ENCODE data around the gene ATP1B2.
A peak's percentile ranks its signal among the peaks of the same experiment; 100 is the strongest.
"Not testable (repeated sequence)": the region's sequence is repeated elsewhere in the genome, so short reads cannot be mapped to it uniquely, and the experiment has no call there.

The ATP1B2 gene

GRCh38 chr17:7636163-7636562, 14.6 kb upstream of the ATP1B2 start:
- DNase-seq = no peak

DNA sequence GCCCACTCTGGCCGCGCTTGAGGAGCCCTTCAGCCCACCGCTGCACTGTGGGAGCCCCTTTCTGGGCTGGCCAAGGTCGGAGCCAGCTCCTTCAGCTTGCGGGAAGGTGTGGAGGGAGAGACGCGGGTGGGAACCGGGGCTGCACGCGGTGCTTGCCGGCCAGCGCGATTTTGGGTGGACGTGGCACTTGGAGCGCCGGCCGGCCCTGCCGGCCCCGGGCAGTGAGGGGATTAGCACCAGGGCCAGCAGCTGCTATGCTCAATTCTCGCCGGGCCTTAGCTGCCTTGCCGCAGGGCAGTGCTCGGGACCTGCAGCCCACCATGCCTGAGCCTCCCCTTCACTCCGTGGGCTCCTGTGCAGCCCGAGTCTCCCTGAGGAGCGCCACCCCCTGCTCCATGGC, 9.9 kb upstream of the ATP1B2 start:
- no peak for DNase-seq

GRCh38 chr17:7641635-7642034, 9.1 kb upstream of the ATP1B2 start:
- not testable (repeated sequence) for DNase-seq

GRCh38 chr17:7644775-7645174, 6.0 kb upstream of the ATP1B2 start:
- no peak for DNase-seq

DNA sequence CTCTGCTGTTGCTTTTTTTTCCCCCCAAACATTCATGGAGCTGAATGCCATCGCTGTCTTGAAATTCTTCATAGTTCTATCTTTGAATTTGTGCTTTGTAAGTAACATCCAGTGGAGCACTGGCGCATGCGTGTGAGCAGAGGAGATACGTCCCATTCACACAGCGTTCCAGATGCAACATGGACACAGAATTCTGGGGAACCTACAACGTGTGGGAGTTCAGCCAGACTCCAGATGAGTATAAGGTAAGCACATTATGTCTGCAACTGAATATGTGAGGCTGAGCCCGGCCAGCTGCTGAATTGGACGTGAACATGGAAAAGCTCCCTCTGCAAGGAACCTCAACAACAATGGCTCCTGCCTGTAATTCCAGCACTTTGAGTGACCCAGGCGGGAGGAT, 4.3 kb upstream of the ATP1B2 start:
- no peak for DNase-seq

GRCh38 chr17:7647018-7647417, 3.7 kb upstream of the ATP1B2 start:
- DNase-seq = no peak

DNA sequence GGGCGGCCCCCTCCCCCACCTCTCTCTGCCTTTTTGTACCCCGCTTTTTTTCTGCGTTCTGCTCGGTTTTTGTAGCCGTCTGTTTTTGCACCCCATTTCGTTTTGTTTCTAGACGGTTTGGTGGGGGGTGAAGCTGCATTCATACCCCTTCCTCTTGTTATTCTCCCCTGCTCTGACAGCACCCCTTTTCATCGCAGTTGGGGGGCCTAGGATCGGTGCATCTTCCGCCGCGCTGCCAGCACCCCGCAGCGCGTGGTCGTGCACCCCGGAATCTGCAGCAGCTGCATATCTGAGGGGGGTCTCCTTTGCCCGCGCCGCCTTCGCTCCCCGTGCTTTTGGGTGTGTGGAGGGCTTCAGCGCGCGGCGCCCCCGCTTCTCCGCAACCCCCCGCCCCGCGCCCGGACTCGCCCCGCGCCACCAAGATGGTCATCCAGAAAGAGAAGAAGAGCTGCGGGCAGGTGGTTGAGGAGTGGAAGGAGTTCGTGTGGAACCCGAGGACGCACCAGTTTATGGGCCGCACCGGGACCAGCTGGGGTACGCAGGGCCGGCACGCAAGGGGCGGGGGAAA, 455 bp downstream of the ATP1B2 start:
- no peak for DNase-seq

GRCh38 chr17:7651665-7652387, 1.1 kb downstream of the ATP1B2 start:
- no peak for DNase-seq

DNA sequence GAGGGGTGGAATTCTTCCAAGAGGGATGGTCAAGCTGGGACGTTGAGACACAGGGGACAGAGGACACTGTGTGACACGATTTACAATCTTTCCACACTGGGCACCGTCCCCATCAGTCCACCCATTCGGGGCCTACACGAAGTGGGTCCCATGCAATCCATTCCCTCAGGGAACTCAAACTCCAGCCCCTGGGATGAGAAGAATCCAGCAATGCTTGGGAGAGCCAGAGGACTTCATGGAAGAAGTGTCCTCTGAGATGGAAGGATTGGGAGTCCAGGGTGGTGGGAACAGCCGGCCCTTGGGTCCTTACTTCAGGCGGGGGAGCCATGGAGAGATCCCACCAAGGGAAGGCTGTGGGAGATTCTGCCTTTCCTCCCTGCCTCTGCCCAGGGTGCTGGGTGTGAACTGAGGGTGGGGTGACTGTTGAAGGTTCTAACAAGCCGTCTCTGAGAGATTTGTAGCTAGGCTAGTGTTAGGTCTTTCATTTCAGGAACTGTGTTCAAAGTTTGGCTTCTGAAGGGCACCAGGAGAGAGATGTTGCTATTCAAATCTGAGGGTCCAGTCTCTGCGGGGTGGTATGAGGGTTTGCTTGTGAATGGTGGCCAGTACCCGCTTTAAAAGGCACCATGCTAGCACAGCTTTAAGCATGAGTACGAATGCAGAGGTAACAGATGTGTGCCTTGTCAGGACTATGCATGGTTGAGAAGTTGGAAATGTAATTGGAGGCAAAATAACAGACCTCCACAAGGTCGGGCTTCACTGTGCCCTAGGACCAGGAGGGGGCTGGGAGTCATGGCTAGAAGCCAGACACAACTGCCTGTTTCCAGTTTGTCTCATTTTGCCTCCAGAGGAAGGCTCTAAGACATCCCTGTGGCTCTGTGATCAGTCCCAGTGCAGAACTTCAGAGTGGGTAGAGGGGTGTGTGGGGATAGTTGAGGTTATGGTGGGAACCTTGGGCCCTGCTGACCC, 1.9 kb downstream of the ATP1B2 start:
- DNase-seq = no peak

- no peak for DNase-seq
Observed at GRCh38 chr17:7654832-7655540, 4.3 kb downstream of the ATP1B2 start.

- no peak for DNase-seq
Observed at GRCh38 chr17:7655541-7655840, 4.8 kb downstream of the ATP1B2 start.

DNA sequence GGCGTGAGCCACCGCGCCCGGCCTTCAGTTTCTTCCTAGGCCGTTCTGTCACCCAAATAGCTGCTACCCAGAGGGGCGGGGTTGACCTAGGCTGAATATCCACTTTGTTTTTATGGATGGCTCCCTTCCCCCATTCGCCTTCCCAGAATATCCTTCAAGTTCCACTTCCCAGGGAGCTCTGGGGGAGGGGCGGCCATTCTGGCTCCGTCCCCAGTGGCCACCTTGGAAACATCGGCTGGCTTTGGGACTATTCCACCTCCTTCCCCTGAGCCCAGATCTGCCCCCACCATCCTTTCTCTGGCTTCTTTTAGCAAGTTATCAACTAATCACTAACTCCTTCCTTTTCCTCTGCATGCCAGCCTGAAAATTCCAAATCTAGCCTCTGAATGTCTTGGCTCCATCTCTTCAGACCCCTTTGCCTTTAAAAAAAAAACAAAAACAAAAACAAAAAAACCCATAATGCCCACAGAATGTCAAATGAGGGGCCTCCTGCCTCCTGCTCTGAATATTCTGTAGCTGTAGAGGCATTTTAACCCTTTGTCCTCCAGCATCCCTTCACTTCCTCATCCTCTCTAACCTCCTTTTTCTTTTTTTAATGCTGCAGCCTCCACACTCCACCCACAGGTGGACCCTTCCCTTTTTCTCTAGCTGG, 6.4 kb downstream of the ATP1B2 start:
- no peak for DNase-seq

- no peak for DNase-seq
Observed at GRCh38 chr17:7667656-7668406, 17.1 kb downstream of the ATP1B2 start.

GRCh38 chr17:7668482-7668881, 17.8 kb downstream of the ATP1B2 start:
- no peak for DNase-seq

DNA sequence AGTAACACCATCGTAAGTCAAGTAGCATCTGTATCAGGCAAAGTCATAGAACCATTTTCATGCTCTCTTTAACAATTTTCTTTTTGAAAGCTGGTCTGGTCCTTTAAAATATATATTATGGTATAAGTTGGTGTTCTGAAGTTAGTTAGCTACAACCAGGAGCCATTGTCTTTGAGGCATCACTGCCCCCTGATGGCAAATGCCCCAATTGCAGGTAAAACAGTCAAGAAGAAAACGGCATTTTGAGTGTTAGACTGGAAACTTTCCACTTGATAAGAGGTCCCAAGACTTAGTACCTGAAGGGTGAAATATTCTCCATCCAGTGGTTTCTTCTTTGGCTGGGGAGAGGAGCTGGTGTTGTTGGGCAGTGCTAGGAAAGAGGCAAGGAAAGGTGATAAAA, 22.5 kb downstream of the ATP1B2 start:
- DNase-seq = peak in 1 of 2 donors; percentile 43

GRCh38 chr17:7674934-7675333, 24.2 kb downstream of the ATP1B2 start:
- DNase-seq = no peak

DNA sequence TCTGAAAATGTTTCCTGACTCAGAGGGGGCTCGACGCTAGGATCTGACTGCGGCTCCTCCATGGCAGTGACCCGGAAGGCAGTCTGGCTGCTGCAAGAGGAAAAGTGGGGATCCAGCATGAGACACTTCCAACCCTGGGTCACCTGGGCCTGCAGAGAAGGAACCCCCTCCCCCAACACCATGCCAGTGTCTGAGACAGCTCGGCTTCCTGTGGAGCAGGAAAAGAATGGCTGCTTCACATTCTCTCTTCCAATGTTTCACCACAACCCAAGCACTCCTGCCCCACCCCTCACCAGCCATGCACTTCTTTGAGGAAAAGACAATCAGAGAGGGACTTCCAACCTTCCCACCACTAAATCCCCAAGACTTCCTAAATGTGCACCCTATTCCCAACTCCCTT, 25.8 kb downstream of the ATP1B2 start:
- no peak for DNase-seq

DNA sequence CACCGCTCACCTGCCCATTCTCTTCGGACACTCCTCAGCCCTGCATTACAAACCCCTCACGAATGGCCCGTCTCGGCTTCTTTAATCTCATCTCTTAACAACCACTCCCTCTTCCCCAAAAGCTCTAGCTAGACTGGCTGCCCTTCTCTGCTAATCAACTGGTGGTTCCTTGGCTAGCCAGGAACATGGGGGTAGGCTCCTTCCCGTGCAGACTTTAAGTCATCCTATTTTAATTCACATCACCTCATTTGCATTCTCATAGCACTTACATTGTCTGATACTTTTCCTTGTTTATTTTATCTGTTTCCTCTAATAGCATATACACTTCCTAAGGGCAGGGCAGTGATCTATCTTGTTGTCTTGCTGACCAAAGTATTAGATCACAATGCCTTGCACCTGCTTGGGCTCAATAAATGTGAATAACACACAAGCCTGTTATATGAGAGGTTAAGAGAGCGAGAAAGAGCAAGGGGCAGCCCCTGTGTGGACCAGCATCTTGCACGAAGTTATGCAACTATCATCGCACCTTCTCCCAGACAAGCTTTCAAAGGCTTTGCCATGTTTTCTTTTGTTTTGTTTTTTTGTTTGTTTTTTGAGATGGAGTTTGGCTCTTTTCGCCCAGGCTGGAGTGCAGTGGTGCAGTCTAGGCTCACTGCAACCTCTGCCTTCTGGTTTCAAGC, 26.8 kb downstream of the ATP1B2 start:
- no peak for DNase-seq

- no peak for DNase-seq
Observed at GRCh38 chr17:7684851-7685532, 34.3 kb downstream of the ATP1B2 start.

- DNase-seq = peak; percentile 76 to 84
Observed at GRCh38 chr17:7685533-7686221, 35.0 kb downstream of the ATP1B2 start.
